Stimulated activated CD8-positive, alpha-beta memory T cell treated with anti-CD3 and anti-CD28 coated beads, Interleukin-2, amount 100 ng/mL, for 48 hours (primary cell): ENCODE data around the gene HOXD1.

Experiments used
- DNase-seq, 2 donors: peaks; one replicate each; pipeline ENCODE4 v3.0.0-alpha.2; 2020; ENCODE audit warnings: low read depth in 2 of 2

HOXD1 gene

DNA sequence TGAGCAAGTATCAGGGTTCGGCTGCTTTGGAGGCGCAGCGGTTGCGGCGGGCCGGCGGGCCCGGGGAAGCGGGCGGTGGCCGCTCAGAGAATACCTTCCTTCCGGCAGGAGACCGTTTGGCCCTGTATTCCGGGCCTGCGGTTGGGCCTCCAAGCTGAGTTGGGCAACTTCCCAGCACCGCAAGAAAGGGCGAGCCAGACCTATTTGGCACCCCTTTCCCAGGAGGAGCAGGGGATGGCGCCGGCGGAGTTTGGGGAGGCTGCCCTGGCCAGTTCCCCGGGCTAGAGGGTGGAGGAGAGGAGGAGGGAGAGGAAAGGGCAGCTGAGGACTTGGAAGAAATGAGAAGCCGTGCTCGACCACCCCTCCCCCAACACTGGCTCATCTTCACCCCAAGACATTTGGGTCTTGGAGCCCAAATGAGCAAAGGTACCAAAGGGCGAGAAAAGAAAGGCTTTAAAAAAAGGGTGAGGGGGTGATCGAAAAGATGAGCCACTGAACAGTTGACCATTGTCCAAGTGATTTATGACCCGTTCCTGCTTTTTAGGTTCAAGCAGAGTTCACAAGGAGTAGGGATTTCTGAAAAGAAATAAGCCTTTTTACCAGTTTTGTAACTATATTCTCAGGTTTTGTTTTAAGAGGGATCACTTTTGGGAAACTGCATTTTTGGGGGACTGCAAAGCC, 23.0 kb upstream of the HOXD1 start:
- DNase-seq: no peak

DNA sequence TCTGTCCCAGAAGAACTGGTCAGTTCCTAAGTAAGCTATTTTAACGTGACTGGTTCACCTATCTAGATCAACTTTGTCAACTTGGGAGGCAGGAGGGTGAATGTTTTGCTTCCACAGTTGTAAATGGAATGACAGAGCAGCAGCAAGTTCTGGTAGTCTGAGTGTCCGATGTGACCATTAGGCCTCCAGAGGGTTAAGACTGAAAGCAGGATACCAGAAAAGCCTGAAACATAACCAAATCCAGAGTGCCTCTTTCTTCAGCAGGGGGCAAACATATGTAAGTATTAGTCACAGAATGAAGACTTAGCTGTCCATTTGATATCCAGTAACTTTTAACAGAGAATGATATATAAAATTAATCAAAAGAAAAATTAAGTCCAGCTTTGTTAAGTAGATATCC, 22.2 kb upstream of the HOXD1 start:
- DNase-seq: no peak

DNA sequence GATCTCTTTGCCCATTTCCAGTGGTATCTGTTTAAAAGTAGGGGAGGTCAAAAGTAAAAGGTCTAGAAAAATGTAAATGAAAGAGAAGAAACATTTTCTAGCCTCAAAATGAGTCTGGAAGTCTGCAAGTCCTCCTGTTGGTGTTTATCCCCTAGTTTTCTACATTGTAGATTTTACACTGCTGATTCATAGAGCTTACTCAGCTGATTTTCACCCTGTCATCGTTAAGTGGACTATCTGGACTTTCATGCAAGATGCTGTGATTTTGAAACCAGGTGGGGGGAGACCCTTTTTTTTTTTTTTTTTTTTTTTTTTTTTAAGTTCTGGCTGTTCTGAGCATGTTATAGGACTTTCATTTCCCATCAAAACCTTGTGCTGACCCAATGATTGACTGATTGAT, 21.1 kb upstream of the HOXD1 start:
- DNase-seq: no peak

DNA sequence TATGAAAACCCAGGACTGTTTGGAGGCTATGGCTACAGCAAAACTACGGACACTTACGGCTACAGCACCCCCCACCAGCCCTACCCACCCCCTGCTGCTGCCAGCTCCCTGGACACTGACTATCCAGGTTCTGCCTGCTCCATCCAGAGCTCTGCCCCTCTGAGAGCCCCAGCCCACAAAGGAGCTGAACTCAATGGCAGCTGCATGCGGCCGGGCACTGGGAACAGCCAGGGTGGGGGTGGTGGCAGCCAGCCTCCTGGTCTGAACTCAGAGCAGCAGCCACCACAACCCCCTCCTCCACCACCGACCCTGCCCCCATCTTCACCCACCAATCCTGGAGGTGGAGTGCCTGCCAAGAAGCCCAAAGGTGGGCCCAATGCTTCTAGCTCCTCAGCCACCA, 19.3 kb upstream of the HOXD1 start:
- DNase-seq: no peak

DNA sequence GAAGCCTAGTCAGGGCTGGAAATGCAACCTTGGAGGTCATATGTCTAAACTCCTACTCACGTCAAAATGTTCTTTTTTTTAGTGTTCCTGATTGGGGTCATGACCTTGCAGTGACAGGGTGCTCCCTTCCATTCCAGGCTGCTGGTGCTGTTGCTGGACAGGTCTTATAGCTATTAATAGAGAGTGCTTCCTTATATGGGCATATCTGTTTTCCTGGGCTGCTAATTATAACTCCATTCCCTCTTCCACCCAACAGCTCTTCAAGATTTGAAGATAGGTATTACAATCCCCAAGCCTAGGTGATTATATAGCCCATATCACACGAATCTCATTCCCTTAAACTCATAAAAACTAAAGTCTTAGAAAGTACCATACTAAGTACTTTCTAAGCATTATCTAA, 18.8 kb upstream of the HOXD1 start:
- no peak for DNase-seq

DNA sequence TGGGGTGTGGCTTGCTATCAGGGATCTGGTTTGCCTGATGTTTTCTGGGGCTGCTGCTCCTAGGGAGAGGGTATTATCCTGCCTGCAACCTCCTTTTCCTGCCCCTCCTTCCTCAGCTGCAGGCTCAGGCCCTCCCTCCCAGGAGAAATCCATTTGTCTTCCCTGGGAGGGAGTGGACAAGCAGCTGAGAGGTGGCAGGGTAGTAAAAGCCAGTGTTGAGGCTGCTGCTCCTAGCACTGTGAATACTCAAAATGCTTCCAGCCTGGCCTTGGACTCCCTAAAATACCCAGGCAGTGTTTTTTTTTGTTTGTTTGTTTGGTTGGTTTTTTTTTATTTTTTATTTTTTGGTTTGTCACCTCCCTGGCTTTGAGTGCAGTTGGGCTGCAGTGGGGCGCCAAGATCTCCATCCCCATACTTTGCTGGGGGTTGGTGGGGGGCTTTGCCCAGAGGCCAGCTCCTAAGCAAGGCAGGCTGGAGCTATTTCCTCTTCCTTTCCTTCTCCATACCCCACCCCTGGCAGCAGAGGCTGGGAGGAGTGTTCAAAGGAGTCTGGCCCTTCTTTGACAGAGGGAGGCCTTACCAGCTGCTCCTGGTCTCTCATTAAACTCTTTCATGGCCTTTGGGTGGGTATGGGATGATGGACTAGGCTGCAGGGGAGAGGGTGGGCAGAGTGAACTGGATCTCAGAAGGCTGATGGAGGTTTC, 17.7 kb upstream of the HOXD1 start:
- DNase-seq: no peak

DNA sequence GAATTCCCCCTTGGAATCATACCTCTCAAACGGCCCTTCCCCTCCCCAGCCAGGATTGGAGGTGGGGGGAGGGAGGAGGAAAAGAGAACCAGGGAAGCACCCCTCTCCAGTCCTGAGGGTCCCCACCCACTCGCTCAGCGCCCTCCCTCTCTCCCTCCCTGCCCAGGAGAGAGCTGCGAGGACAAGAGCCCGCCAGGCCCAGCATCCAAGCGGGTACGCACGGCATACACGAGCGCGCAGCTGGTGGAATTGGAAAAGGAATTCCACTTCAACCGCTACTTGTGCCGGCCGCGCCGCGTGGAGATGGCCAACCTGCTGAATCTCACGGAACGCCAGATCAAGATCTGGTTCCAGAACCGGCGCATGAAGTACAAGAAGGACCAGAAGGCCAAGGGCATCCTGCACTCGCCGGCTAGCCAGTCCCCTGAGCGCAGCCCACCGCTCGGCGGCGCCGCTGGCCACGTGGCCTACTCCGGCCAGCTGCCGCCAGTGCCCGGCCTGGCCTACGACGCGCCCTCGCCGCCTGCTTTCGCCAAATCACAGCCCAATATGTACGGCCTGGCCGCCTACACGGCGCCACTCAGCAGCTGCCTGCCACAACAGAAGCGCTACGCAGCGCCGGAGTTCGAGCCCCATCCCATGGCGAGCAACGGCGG, 17.0 kb upstream of the HOXD1 start:
- DNase-seq: no peak

DNA sequence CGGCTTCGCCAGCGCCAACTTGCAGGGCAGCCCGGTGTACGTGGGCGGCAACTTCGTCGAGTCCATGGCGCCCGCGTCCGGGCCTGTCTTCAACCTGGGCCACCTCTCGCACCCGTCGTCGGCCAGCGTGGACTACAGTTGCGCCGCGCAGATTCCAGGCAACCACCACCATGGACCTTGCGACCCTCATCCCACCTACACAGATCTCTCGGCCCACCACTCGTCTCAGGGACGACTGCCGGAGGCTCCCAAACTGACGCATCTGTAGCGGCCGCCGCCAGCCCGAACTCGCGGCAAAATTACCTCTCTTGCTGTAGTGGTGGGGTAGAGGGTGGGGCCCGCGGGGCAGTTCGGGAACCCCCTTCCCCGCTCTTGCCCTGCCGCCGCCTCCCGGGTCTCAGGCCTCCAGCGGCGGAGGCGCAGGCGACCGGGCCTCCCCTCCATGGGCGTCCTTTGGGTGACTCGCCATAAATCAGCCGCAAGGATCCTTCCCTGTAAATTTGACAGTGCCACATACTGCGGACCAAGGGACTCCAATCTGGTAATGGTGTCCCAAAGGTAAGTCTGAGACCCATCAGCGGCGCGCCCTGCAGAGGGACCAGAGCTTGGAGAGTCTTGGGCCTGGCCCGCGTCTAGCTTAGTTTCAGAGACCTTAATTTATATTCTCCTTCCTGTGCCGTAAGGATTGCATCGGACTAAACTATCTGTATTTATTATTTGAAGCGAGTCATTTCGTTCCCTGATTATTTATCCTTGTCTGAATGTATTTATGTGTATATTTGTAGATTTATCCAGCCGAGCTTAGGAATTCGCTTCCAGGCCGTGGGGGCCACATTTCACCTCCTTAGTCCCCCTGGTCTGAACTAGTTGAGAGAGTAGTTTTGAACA, 16.2 kb upstream of the HOXD1 start:
- no peak for DNase-seq

DNA sequence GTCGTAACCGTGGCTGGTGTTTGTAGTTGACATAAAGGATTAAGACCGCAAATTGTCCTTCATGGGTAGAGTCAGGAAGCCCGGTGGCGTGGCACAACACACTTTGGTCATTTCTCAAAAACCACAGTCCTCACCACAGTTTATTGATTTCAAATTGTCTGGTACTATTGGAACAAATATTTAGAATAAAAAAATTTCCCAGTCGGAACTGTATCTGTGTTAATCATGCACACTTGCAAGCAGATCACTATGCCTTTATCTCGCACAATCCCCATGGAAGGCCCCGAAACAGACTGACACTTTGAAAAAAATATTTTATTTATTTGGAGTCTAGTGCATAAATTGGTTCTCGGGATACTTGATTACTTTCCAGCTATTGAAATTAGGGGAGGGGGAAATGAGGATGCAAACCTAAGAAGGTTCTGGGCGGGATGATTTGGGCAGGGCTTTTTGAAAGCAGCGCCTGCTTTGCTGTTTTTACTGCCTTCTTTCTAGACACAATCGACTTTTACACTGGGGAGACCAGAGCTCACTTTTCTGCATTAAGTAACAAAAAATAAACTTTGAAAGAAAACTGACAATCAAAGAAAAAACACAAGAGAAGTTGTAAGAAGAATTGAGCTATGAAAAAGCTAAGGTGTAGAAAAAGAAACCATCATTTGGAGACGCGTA, 15.4 kb upstream of the HOXD1 start:
- no peak for DNase-seq

DNA sequence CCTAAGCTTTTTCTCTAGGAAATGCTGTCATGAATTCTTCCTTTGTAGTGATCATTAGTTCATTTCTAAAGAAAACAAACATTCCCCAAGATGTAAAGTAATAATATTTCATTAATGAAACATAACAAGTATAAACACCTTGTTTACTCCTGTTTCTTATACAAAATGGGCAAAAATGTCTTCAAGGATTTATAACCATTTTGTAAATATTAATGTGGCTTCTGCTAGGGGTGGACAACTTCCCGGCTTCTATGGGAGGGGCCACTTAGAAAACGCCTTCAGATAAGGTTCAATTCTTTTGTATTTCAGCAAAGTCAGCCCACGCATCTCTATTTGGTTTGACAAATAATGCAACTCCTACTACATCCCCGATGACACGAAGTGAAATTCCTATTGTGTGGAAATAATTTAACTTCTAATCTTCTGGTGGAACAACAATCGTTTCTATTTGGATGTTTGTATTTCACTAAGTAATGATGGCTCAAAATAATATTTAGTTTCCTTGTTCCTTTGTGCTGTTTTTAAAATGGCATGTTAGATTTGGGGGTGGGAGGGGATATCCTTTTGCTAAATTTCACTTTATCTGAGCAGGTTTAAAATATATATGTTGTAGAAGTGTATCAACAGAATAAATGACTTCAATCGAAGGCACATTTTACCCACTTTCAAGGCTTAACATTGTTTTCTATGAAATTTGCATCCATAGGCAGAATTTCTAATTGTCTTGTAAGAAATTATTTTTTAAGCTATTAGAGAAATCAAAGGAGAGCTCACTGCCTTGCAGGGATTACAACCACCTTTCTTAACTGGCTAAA, 14.7 kb upstream of the HOXD1 start:
- no peak for DNase-seq

DNA sequence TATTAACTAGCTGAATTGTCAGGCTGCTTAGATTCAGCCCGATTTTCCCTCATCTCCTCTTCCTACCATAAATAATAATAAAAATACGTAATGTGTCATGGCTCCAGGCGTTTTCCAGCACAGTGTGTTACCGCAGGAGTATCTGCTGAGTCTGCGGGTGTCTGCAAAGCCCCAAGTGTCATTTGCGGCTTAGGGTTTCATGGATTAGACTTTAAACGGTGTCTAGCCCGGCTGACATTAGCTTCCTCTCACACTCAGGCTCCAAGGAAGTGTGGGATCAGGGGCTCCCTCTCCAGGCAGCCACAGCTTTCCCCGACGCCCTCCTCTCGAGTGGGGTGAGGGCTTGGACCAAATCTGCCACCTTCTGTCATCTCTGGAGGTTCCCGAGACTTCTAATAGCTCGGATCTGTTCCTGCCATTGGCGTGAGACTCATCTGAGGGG, 14.1 kb upstream of the HOXD1 start:
- no peak for DNase-seq

DNA sequence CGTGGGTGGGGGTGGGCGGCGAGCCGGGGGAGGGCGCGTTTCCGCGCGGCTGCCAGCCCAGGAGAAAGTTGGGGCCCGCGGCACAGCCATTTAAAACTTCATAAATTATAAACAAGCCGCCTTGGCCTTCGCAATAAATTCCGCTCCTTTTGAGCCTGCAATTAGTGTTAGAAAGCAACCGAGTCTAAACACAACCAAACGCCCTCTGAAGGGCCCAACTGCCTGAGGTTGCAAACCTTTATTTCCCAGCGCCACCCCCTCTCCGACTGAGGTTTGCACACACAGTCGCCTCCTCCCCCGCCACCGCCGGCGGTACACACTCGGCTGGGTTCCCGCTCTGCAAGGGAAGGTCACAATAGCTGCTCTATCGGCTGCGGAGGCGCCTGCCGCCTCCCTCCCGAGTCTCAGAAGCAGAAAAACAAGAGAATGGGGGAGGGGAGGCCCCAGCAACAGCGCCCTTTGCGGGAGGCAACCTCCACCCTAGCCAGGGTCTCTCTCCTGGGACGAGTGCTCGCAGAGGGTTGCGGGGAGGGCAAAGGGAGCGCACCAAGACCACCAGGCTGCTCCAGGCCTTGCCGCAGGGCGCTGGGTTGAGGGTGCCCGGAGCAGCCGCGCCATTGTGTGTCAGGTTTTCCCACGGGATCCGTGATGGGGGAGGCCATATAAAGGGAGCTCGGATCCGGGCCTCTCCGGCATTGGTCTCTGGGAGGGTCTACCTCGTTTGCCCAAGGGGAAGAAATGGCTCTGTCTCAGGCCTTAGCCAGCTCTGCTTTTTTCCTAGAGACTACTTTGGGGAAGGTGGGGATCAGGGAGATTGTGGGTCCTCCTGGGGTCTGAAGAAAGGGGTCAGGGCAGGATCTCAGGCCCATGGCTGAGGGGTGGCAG, 13.4 kb upstream of the HOXD1 start:
- DNase-seq: no peak

DNA sequence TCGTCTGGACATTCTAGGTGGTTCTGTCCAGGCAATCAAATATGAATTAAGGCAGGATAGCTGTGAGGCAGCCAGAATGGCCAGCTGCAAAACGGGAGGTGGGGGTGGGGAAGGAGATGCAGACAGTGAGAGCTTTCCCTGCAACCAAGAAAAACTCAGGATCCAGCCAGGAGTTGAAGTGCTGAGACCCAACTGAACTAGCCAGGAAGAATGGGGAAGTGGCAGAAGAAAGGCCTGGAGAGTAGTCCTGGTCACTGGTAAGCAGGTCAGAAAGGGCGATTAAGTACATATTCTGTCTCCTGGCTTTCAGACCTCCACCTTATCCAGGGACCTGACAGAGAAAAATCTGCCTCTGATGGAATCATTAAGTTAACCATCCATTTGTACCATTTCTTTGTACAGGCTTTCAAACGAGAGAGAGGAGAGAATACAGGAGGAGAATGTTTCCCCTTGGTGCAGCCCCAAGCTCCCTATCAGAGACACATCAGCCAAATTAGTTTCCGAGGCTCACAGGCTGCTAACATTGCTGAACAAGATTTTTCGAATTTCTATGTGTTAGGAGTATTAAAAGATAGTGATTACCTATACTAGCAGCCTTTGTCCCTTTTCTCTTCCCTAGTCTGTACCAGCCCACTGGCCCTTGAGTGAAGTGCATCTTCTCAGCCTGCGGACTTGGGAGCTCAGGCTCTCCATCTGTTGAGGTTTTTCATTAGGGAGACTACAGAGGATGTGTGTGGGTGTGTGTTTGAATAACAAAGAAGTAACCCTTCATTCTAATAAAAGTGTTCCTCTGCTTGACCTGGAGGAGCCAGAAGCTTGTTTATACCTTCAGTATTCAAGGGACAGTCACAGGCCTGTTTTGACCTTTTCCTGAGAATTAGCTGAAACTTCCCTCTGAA, 12.5 kb upstream of the HOXD1 start:
- no peak for DNase-seq

DNA sequence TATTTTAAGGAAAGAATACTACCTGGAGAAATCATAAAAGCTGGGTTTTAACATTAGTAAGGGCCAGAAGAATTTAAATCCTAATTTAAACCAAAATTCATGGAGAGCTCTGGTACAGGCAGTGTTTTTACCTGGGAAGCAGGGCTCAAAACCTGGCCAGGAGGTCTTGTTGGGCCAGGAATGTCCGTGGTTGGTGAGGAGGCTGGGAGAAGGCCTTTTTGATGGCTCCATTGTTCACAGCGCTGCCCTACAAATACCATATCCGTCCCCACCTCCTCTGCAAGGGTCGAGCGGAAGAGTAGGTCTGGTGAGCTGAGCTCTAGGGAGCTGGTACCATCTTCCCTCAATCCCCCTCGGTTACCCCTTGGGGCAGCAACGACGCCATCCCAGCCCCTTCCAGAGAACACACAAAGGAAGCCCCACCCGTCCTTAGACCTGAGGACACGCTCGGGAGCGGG, 10.9 kb upstream of the HOXD1 start:
- no peak for DNase-seq

DNA sequence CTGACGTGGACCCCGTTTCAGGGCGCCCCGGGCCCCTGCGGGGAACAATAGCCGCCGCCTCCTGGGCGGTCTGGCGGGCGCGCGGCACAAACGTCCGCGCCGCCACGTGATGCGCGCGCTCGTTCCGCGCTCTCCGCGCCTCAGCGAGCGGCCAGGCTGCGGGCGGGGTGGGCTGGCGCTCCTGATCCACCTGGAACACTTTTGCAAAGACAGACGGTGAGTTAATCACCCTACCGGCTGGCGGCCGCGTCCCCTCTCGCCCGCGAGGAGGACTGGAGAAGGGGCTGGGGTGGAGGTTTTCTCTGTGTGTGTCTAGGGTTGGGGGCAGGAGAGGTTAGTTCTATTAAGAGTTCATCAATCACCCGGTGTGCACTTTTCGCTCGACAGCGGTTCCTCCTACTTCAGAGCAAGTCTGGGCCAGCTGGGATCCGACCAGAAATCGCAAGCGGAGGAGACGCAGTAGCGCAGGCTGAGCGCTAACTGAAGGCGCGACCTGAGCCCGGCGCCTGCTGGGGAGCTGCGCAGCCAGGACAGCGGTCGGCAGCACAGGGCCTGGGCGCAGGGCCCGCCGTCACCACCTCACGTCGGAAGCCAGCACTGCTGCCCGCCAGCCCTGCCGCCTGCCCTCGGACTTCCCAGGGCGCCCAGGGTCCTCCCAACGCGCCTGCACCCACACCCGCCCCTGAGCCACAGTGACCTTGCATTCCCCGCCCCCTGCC, 10.3 kb upstream of the HOXD1 start:
- no peak for DNase-seq

DNA sequence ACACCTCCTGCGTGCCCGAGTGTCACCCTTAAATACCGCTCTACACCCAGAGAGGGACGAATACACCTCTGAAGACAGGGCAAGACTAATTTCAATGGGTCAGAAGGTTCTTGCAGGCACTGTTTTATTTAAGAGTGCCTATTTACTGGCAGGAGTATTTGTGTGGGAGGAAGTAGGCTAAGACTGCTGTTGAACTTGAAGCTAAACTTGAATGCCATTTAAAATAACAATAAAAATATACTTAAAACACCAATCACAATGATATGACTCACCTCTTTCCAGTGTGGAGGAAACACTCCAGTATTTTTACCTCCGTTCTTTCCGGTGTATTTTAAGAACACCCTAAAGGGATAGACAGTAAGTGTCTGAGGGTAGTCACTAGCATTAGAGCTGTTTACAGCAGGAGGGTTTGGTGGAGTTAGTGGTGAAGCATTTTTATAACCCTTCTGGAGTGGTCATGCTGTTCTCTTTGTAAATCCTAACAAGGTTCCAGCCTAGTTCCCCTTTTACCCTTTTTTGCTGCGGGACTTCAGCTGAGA, 9.6 kb upstream of the HOXD1 start:
- DNase-seq: no peak

DNA sequence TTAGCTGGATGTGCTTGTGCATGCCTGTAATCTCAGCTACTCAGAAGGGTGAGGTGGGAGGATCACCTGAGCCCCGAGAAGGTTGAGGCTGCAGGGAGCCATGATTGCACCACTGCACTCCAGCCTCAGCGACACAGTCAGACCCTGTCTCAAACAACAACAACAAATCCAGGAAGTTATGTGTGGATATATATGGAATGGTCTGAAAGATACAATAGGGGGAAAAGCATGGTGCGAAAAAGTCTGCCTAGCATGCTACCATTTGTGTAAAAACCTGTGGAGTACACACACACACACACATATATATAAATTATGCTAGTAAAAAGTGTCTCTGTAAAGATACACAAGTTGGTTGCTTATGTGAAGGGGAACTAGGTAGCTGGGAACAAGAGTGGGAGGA, 6.9 kb upstream of the HOXD1 start:
- DNase-seq: no peak

DNA sequence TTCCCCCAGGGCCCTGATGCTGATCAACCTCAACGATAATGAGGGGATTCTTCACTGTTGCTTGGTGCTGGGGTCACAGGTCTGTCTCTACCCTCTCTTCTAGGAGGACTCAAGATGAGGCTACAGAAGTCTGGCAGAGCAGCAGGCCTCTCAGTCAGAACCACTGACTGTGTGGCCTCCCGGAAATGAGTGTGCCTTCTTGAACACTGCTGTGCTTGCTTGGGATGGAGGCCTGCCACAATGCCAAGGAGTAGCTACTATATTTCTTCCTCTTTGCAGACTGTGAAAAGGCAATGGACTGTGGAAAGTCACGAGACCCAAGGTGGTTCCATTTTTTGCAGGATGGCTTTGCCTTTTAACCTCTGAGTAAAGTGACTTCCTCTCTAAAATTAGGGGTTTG, 5.8 kb upstream of the HOXD1 start:
- no peak for DNase-seq
